NCI-H187 (cell line): Measurements from ENCODE around the gene EXOC7.

Source experiments
- DNase-seq, 2 experiments: peaks; one replicate each; lab custom pipeline; 2025; lab: John Stamatoyannopoulos, UW

Gene EXOC7

DNA sequence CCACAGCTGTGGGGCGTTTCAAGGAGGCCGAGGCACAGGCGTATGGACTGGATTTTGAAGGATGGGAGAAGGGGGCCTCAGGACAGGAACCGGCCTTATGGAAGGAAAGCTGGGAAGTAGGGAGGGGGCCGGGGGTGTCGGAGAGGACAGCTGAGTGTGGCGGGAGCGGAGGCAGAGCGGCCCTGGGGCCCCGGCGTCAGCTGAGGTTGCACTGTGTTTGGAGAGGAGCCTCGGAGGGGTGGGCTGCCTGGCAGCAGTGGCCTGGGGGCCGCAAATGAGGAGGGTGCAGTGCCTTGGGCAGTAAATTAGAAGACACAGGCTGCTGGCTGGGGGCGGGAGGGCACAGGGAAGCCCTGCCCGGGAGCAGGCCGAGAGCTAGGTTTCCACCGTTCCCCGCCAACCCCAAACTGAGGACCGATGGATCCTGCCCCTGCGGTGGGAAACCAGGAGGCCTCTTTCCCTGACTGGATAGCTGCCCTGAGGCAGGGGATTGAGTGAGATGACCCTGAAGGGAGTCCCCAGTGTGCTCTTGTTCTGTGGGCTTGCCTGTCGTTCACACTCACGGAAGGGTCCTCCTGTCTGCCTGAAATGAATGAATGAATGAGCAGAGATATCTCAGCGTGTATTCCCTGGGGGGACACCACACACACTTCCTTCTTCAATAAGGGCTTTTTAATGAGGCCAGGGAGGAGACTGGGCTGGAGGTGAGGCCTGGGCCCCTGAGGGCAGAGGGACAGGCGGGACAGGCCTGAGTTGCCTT, 19.0 kb upstream of the EXOC7 start:
- DNase-seq = no peak

DNA sequence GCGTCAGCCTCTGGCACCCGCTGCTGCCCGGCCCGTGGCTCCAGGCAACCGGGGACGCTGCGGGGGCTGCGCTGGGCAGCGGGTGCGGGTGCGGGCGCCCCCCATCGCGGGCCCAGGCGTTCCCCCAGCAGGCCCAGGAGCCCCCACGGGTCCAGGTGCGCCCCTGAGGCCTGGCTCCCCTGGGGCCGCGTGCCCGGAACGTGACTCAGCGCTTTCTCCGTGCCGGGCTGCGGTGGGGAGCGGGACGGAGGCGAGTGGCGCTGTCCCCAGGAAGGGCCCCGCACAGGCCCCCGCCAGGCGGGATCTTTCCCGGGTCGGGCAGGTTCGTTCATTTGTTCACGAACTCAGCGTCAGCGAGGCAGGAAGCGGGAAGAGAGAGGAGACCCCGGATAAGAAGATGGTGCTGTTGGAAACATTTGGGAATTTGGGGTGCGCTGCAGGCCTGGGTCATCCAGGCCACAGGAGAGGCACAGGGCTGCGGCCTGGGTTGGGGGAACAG, 18.4 kb upstream of the EXOC7 start:
- no peak for DNase-seq

DNA sequence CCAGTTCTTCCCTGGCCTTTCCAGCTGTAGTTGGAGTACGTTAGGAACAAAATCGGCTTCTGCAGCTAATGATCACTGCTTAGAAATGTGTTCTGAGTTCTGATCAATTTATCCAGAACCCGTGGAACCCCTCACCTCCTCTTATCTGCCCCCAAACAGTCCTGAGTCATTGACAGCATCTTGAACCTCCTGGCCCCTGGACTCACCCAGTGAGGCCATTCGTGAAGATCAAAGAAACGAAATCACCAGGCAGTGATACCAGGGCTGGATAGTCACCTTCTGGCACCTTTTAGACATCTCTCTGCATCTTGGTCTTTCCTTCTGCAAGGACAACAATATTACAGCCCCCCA, 17.0 kb upstream of the EXOC7 start:
- DNase-seq = no peak

- DNase-seq = no peak
Measured at GRCh38 chr17:76119409-76120371, 16.1 kb upstream of the EXOC7 start.

- no peak for DNase-seq
Measured at GRCh38 chr17:76115138-76115754, 11.7 kb upstream of the EXOC7 start.

GRCh38 chr17:76111956-76112355, 8.4 kb upstream of the EXOC7 start:
- no peak for DNase-seq

DNA sequence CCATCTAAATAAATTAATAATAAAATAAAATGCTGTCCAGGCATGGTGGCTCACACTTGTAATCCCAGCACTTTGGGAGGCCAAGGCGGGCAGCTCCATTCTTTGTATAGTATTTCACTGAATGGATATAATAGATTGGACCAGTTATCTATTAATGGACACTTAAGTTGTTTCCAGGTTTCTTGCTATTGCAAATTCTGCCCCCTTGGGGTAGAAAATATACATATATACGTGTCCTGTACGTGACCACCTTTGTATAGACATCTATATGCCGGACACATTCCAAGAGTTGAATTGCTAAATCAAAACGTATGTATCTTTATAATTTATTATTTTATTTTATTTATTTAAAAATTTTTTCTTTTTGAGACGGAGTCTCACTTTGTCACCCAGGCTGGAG, 3.9 kb upstream of the EXOC7 start:
- no peak for DNase-seq

- no peak for DNase-seq
Measured at GRCh38 chr17:76106703-76107102, 3.1 kb upstream of the EXOC7 start.

DNA sequence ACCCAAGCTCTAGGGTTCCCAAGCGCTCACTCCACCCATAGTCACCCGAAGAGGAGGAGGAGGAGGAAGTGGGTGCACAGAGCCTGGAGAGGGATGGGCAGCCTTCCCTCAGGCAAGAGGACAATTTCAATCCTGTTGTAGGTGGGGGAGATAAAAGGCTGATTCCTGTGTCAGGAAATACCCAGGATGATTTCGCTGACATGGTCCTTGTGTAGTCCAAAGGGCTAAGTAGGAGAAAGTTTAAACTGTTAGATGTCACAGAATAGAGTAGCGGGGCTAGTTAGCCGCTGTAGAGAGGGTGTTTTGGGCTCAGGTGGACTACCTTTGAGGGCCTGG, 1.3 kb upstream of the EXOC7 start:
- no peak for DNase-seq

DNA sequence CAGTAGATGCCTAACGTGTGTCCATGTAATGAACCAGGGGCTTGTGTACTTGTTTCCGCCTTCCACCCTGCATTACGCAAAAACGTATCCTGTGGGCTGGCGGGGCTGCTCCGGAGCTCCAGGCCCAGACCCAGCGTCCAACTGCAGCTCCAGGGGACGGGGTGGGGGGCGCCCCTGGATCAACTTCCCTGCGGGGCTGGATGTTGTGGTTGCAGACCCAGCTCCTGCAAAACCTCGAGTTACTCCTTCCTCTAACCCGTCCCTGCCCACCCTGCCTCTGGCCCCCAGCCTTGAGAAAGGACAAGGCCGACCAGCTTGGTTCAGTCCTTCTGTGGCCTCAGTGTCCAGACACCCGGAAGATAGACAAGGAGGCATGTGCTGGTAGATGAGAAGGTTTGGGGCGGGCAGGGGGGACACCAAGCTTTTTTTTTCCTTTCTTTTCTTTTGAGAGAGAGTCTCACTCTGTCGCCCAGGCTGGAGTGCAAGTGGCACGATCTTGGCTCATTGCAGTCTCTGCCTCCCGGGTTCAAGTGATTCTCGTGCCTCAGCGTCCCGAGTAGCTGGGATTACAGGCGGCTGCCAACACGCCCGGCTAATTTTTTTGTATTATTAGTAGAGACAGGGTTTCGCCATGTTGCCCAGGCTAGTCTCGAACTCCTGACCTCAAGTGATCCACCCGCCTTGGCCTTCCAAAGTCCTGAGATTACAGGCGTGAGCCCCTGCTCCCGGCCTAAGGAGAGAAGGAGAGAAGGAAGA, 731 bp upstream of the EXOC7 start:
- DNase-seq = no peak

GRCh38 chr17:76102944-76103273, 678 bp downstream of the EXOC7 start:
- DNase-seq = no peak

- DNase-seq = no peak
Measured at GRCh38 chr17:76097716-76098295, 5.8 kb downstream of the EXOC7 start.

DNA sequence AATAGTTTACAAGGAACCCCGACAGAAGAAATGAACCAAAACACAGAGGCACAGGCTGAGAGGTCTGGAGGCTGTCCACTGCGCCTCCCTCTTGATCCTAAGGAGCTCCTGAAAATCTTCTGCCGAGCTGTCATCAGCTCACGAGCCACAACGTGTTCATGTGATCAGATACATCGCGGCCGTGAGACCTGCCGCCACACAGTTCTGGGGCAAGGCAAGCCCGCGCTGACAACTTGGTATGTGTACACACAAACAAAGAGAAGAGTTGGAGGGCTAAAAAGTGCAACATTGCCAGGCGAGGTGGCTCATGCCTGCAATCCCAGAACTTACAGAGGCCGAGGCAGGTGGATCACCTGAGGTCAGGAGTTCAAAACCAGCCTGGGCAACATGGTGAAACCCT, 7.6 kb downstream of the EXOC7 start:
- DNase-seq = no peak

DNA sequence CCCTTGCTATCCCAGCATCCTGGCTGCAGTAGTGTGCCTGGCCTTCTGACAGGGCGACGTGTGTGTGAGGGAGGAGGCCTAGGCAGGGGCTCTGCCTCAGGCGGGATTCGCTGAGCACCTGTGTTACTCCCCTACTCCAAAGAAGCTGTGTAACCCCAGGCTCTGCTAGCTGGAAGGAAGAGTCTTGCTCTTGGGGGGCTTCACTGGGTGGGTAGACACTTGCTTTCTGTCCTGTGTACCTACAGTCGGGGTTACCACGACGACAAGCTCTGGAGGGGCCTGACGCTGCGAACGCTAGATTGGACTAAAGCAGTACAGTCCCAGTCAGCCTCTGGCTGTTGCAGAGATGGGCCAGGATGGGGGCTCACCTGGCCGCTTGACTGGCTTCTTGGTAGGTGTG, 9.5 kb downstream of the EXOC7 start:
- DNase-seq = no peak

DNA sequence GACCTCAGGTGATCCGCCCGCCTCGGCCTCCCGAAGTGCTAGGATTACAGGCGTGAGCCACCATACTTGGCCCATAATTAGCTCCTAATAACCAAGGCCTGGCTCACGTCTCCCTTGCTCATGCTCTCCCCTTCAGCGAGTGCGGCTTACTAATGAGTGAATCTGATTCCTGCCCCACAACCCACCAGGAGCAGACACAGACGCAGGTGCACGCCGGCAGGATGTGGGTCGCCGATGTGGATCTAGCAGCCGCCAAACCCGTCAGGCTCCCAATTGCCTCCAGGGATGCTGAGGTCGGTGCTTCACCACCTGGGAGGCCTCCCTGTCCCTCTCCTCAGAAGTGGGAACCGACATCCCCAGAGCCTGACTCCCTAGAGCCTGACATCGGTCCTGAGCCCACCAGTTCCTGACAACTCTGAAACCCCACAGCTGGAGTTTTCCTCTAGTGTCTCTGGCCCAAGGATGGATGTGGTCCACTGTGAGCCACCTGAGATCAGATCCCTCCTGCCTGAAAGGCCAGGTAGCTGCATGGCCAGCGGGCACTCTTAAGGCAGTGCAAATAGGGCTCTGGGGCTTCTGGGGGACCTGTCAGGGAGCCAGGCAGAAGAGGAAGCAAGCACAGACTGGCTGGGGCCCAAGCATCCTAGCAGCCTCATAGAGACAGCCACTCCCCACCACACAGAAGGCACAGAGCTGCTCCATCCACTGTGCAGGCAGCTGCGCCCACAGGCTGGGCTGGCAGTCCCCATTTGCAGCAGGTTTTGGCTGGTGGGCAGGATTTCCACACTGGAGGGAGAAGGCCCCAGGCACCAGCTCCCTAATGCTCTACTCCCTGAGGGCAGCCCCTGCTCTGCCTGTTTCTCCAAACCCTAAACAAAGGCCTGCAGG, 10.8 kb downstream of the EXOC7 start:
- DNase-seq = no peak

- DNase-seq = no peak
Measured at GRCh38 chr17:76091526-76092286, 11.9 kb downstream of the EXOC7 start.

DNA sequence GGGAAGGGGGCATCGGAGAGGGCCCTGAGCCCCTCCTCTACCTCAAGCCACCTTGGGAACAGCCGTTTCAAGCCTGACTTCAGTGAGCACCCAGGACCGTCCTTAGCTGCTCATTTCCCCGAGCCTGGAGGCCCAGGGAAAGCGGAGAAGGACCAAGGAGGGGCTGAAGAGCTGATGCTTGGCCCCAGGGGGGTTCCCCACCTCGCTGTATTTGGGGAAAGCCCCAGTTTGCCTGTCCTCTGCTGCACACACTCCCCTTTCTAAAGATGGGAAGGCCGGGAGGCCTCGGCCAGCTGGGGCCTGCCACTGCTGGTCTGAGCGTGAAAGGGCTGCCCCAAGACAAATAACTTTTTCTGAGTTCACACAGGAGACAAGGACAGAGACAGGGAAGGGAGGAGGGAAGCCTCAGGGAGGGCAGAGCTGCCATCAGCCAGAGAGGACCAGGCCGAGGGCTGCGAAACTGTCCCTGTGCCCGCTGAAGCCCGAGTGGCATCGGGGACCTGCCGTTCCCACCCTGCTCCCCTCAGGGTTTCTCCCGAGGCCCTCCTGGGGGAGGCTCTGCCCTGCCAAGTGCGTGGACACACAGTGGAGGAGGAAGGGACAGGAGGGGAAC, 13.0 kb downstream of the EXOC7 start:
- no peak for DNase-seq

- no peak for DNase-seq
Measured at GRCh38 chr17:76089680-76090516, 13.7 kb downstream of the EXOC7 start.
